Iris pigment epithelial cell (primary cell): ENCODE results near the gene SPDYE6.
"Not testable (repeated sequence)": the region's sequence is repeated elsewhere in the genome, so short reads cannot be mapped to it uniquely, and the experiment has no call there.

Experiments
- DNase-seq: peaks from one replicate; pipeline ENCODE4 v3.0.0-alpha.2; 2011; ENCODE audit warnings: low read depth

Gene SPDYE6

GRCh38 chr7:102363549-102364393 is 7.5 kb upstream of the SPDYE6 start:
- peak; percentile 99 for DNase-seq

GRCh38 chr7:102346983-102347382 is 9.3 kb downstream of the SPDYE6 start:
- not testable (repeated sequence) for DNase-seq

- DNase-seq: not testable (repeated sequence)
Measured at GRCh38 chr7:102340599-102341368, 15.5 kb downstream of the SPDYE6 start.

- DNase-seq: not testable (repeated sequence)
Measured at GRCh38 chr7:102337420-102337819, 18.8 kb downstream of the SPDYE6 start.

GRCh38 chr7:102337002-102337401 is 19.2 kb downstream of the SPDYE6 start:
- not testable (repeated sequence) for DNase-seq

GRCh38 chr7:102335574-102335973 is 20.7 kb downstream of the SPDYE6 start:
- not testable (repeated sequence) for DNase-seq

GRCh38 chr7:102330666-102331460 is 25.4 kb downstream of the SPDYE6 start:
- not testable (repeated sequence) for DNase-seq

- DNase-seq: not testable (repeated sequence)
Measured at GRCh38 chr7:102329366-102329765, 26.9 kb downstream of the SPDYE6 start.

- DNase-seq: not testable (repeated sequence)
Measured at GRCh38 chr7:102328863-102329262, 27.4 kb downstream of the SPDYE6 start.

GRCh38 chr7:102327183-102327582 is 29.1 kb downstream of the SPDYE6 start:
- not testable (repeated sequence) for DNase-seq

GRCh38 chr7:102326157-102326889 is 29.9 kb downstream of the SPDYE6 start:
- no peak for DNase-seq

GRCh38 chr7:102325106-102325505 is 31.1 kb downstream of the SPDYE6 start:
- DNase-seq: not testable (repeated sequence)

GRCh38 chr7:102323914-102324195 is 32.4 kb downstream of the SPDYE6 start:
- no peak for DNase-seq

GRCh38 chr7:102322202-102322715 is 34.0 kb downstream of the SPDYE6 start:
- no peak for DNase-seq

- no peak for DNase-seq
Measured at GRCh38 chr7:102321351-102322201, 34.7 kb downstream of the SPDYE6 start.

GRCh38 chr7:102320601-102321350 is 35.5 kb downstream of the SPDYE6 start:
- DNase-seq: no peak

GRCh38 chr7:102320181-102320580 is 36.1 kb downstream of the SPDYE6 start:
- no peak for DNase-seq

GRCh38 chr7:102319671-102320070 is 36.6 kb downstream of the SPDYE6 start:
- DNase-seq: no peak

GRCh38 chr7:102318482-102318971 is 37.7 kb downstream of the SPDYE6 start:
- DNase-seq: peak; percentile 36
